Type B pancreatic cell (in vitro differentiated cells): ENCODE measurements around the gene MGA. TPM values are rescaled to one million over a fixed set of nuclear protein-coding genes. Genes with fewer than 3 reads are reported as not detected.

Experiments used
- DNase-seq: peaks from one replicate; pipeline ENCODE4 v3.0.0; 2021; ENCODE audit warnings: mixed read lengths; ENCODE audit not compliant: unreplicated experiment; ENCODE audit errors: extremely low spot score
- H3K27ac Mint-ChIP-seq: 2 replicates; pipeline ENCODE4 v1.8.0; 2021; ENCODE audit warnings: mild to moderate bottlenecking, mixed read lengths
- H3K27me3 Mint-ChIP-seq: 2 replicates; pipeline ENCODE4 v1.8.0; 2021; ENCODE audit warnings: mixed read lengths
- H3K36me3 Mint-ChIP-seq: 2 replicates; pipeline ENCODE4 v1.8.0; 2021; ENCODE audit warnings: mixed read lengths
- H3K4me1 Mint-ChIP-seq: one replicate; pipeline ENCODE4 v1.8.0; 2021; ENCODE audit warnings: mixed read lengths; ENCODE audit not compliant: unreplicated experiment
- H3K4me3 Mint-ChIP-seq: 2 replicates; pipeline ENCODE4 v1.8.0; 2021; ENCODE audit warnings: mild to moderate bottlenecking, mixed read lengths
- H3K9me3 Mint-ChIP-seq: 2 replicates; pipeline ENCODE4 v1.8.0; 2021; ENCODE audit warnings: mixed read lengths
- total RNA-seq: library from RNA; stranded (reverse); gene quantifications from 2 replicates; pipeline ENCODE4 v1.2.1, GENCODE V29; 2021; ENCODE audit warnings: low replicate concordance
- TF ChIP-seq, protein P1 (sequence below): fragments of 200-600 bp; sonication (generic); conservative IDR thresholded peaks from 2 replicates; pipeline ENCODE4 v1.5.0; 2021; ENCODE audit warnings: antibody characterized with exemption, mild to moderate bottlenecking

Gene MGA
- total RNA-seq, 1 donor from 2014 or later: 54.9 TPM

DNA sequence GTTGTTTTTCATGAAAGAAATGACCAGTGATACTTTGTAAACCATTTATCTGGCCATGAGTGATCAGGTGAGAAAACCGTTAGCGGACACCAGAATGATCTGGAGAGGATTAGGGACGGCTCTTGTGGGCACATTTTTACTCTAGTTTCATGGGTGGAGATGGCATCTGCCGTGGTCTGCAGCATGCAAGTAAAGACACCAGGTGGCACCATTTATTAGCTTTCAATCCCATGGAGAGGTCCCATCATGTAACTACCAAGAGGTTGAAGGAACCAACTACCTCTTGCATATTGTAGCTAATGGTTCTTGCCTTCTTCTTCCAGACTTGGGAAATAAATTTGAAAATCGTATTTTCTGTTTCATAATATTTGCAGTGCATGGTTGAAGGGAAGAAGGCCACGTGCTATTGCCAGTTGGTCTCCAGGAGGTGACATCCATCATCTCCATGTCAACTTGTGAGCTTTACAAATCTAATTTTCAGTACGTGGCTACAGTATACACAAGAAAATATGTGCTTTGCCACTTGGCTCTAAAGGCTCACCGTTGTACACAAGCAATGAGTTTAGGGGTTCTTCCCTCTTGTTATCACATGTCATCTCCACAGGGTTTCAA lies 112.6 kb downstream of the MGA start:
- Mint-ChIP-seq H3K27me3 (no peaks in the 10 kb centered on the region), H3K4me1 (peaks cover 33% of the 10 kb centered on the region), H3K27ac (peak overlapping the region; percentile 85), H3K36me3 (peaks cover 7% of the 10 kb centered on the region), H3K4me3 (peak overlapping the region; percentile 94), H3K9me3 (no peaks in the 10 kb centered on the region)
- no peak for DNase-seq
- TF ChIP-seq, protein P1, sequence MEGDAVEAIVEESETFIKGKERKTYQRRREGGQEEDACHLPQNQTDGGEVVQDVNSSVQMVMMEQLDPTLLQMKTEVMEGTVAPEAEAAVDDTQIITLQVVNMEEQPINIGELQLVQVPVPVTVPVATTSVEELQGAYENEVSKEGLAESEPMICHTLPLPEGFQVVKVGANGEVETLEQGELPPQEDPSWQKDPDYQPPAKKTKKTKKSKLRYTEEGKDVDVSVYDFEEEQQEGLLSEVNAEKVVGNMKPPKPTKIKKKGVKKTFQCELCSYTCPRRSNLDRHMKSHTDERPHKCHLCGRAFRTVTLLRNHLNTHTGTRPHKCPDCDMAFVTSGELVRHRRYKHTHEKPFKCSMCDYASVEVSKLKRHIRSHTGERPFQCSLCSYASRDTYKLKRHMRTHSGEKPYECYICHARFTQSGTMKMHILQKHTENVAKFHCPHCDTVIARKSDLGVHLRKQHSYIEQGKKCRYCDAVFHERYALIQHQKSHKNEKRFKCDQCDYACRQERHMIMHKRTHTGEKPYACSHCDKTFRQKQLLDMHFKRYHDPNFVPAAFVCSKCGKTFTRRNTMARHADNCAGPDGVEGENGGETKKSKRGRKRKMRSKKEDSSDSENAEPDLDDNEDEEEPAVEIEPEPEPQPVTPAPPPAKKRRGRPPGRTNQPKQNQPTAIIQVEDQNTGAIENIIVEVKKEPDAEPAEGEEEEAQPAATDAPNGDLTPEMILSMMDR: peak; percentile 68

- Mint-ChIP-seq H3K36me3 (peaks cover 7% of the 10 kb centered on the region), H3K27me3 (no peaks in the 10 kb centered on the region), H3K9me3 (no peaks in the 10 kb centered on the region), H3K4me3 (peak overlapping the region; percentile 94), H3K4me1 (peaks cover 38% of the 10 kb centered on the region), H3K27ac (peak overlapping the region; percentile 85)
- TF ChIP-seq, protein P1: no peak
- no peak for DNase-seq
Observed at GRCh38 chr15:41773332-41773728, 113.1 kb downstream of the MGA start.

- TF ChIP-seq, protein P1: no peak
- Mint-ChIP-seq H3K4me1 (peaks cover 40% of the 10 kb centered on the region), H3K4me3 (peak overlapping the region; percentile 94), H3K9me3 (no peaks in the 10 kb centered on the region), H3K27ac (peak overlapping the region; percentile 85), H3K27me3 (no peaks in the 10 kb centered on the region), H3K36me3 (peaks cover 7% of the 10 kb centered on the region)
- DNase-seq: no peak
Observed at GRCh38 chr15:41773729-41774061, 113.5 kb downstream of the MGA start.

DNA sequence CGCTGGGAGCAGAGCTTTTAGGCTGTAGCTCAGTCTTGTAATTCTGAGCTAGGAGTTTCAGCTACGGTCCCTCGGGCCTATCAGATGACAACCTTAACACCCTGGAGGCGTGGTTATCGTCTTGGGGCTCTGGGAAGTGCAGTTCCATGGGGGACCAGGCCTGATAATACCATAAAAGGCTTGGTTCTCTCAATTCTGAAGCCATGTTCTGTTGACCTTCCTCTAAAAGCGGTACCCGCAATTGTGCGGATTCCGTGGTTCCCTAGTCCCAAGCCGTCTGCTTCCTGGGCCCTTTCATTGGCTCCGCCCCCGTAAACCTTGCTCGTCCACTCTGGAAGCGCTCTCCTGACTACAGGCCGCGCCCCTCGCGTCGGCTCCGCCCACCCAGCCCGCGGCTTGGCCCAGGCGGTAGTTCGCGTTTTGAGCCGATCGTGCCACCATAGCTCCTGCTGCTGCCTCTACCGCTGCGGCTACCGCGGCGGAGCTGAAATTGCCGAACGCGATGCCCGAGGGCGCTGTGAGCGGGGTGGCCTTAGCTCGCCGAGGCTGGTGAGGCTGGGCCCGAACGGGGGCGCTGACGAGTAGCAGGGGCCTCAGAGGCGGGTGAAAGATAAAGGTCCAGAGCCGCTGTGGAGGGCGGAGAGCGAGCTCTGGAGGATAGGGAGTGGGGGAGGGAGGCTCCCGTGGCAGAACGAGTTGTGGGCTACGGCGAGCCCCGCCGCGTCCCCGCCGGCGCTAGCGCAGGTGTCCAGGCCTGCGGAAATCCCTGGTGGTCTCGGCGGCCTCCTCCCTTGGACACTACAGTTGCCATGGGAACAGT lies 114.1 kb downstream of the MGA start, which contains the start of gene MAPKBP1:
Gene MAPKBP1, plus strand, starts transcription at position 423 of the 820 bp plus-strand sequence. CDS start 792 bp downstream, outside the sequence.
- Mint-ChIP-seq H3K4me3 (peak within 1 kb of the TSS; percentile 94), H3K4me1 (peaks cover 44% of the 10 kb centered on the region), H3K36me3 (peaks cover 7% of the 10 kb centered on the region), H3K27me3 (no peaks in the 10 kb centered on the region), H3K9me3 (no peaks in the 10 kb centered on the region), H3K27ac (peak within 1 kb of the TSS; percentile 85)
- TF ChIP-seq, protein P1: peak; percentile 68
- DNase-seq: peak; percentile 97

DNA sequence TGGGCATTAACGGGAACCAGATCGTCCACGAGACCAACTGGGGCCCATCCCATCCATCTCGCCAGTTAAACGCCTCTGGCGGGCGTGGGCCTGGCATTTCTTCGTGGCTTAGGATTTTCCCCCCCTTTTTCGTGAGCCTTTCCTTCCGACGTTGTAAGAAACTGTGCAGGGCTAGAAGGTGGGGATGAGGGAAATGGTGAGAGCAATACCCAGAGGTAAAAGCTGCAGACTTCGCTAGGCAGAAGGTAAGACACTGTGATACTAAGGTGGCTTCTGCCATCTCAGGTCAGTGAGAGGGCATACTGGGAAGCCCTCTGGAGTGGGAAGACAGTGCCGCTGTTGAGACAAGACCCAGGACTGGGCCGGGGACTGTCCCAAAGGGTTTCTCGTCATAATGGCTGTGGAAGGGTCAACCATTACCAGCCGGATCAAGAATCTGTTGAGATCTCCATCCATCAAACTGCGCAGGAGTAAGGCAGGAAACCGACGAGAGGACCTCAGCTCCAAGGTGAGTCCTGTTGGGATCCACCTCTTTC lies 114.7 kb downstream of the MGA start:
- H3K4me3 Mint-ChIP-seq: peak overlapping the region; percentile 94
- no peaks in the 10 kb centered on the region for H3K27me3 Mint-ChIP-seq
- H3K36me3 Mint-ChIP-seq: peaks cover 7% of the 10 kb centered on the region
- H3K27ac Mint-ChIP-seq: peak overlapping the region; percentile 85
- H3K9me3 Mint-ChIP-seq: no peaks in the 10 kb centered on the region
- H3K4me1 Mint-ChIP-seq: peaks cover 49% of the 10 kb centered on the region
- TF ChIP-seq, protein P1: no peak
- no peak for DNase-seq
